H9 (cell line): ENCODE measurements around the gene MSANTD1. TPM values are rescaled to one million over a fixed set of nuclear protein-coding genes. Genes with fewer than 3 reads are reported as not detected.

Source experiments
- DNase-seq: peaks from one replicate; pipeline ENCODE4 v3.0.0-alpha.2; 2017
- H2AFZ ChIP-seq: one replicate; pipeline ENCODE4 v1.6.1; 2013; ENCODE audit warnings: mild to moderate bottlenecking, low read length, control low read depth, moderate library complexity
- H2AK5ac ChIP-seq: 2 replicates; pipeline ENCODE4 v1.6.1; 2013; ENCODE audit warnings: low read length, control low read depth, mixed read lengths; ENCODE audit not compliant: insufficient read length
- H2BK120ac ChIP-seq: one replicate; pipeline ENCODE4 v1.6.1; 2013; ENCODE audit warnings: low read depth, mild to moderate bottlenecking, low read length, control low read depth, inconsistent platforms; ENCODE audit not compliant: poor library complexity, severe bottlenecking
- H2BK12ac ChIP-seq: 2 replicates; pipeline ENCODE4 v1.6.1; 2013; ENCODE audit warnings: low read length, control low read depth, mixed read lengths, low read depth; ENCODE audit not compliant: insufficient read length
- H2BK15ac ChIP-seq: 2 replicates; pipeline ENCODE4 v1.6.1; 2013; ENCODE audit warnings: low read depth, low read length, control low read depth
- H2BK20ac ChIP-seq: one replicate; pipeline ENCODE4 v1.6.1; 2013; ENCODE audit warnings: low read depth, mild to moderate bottlenecking, low read length, control low read depth, inconsistent platforms; ENCODE audit not compliant: poor library complexity, severe bottlenecking
- H2BK5ac ChIP-seq: 2 replicates; pipeline ENCODE4 v1.6.1; 2013; ENCODE audit warnings: low read length, control low read depth, mixed read lengths; ENCODE audit not compliant: insufficient read length
- H3K14ac ChIP-seq: 2 replicates; pipeline ENCODE4 v1.6.1; 2013; ENCODE audit warnings: low read length, control low read depth; ENCODE audit not compliant: insufficient read depth
- H3K18ac ChIP-seq: 2 replicates; pipeline ENCODE4 v1.6.1; 2013; ENCODE audit warnings: low read depth, mild to moderate bottlenecking, mixed read lengths, low read length, control low read depth; ENCODE audit not compliant: insufficient read length
- H3K23ac ChIP-seq: 2 replicates; pipeline ENCODE4 v1.6.1; 2013; ENCODE audit warnings: low read length, control low read depth, mixed read lengths, low read depth; ENCODE audit not compliant: insufficient read length
- H3K23me2 ChIP-seq: 2 replicates; pipeline ENCODE4 v1.6.1; 2013; ENCODE audit warnings: low read depth, mild to moderate bottlenecking, mixed read lengths, low read length, control low read depth; ENCODE audit not compliant: insufficient read length, poor library complexity, severe bottlenecking
- H3K27ac ChIP-seq: 2 replicates; pipeline ENCODE4 v1.5.1; 2013; ENCODE audit warnings: low read length, control low read depth, mixed read lengths, low read depth; ENCODE audit not compliant: insufficient read length
- H3K27me3 ChIP-seq: 2 replicates; pipeline ENCODE4 v1.6.1; 2013; ENCODE audit warnings: low read length, control low read depth, inconsistent platforms; ENCODE audit not compliant: insufficient read depth
- H3K4ac ChIP-seq: 2 replicates; pipeline ENCODE4 v1.6.1; 2013; ENCODE audit warnings: low read depth, mild to moderate bottlenecking, control low read depth, inconsistent platforms, low read length, moderate library complexity
- H3K4me1 ChIP-seq: 2 replicates; pipeline ENCODE4 v1.6.1; 2013; ENCODE audit warnings: low read length, control low read depth, inconsistent platforms; ENCODE audit not compliant: insufficient read depth
- H3K4me2 ChIP-seq: 2 replicates; pipeline ENCODE4 v1.6.1; 2013; ENCODE audit warnings: low read length, control low read depth, mixed read lengths; ENCODE audit not compliant: insufficient read length, insufficient read depth
- H3K56ac ChIP-seq: 2 replicates; pipeline ENCODE4 v1.6.1; 2013; ENCODE audit warnings: low read depth, mild to moderate bottlenecking, mixed read lengths, low read length, control low read depth; ENCODE audit not compliant: insufficient read length
- H3K79me1 ChIP-seq: 2 replicates; pipeline ENCODE4 v1.6.1; 2013; ENCODE audit warnings: low read depth, mild to moderate bottlenecking, moderate library complexity, low read length, control low read depth, inconsistent platforms; ENCODE audit not compliant: insufficient read depth, poor library complexity, severe bottlenecking
- H3K79me2 ChIP-seq: 2 replicates; pipeline ENCODE4 v1.6.1; 2013; ENCODE audit warnings: low read length, control low read depth, inconsistent platforms; ENCODE audit not compliant: insufficient read depth
- H3K9ac ChIP-seq: 2 replicates; pipeline ENCODE4 v1.6.1; 2013; ENCODE audit warnings: low read length, control low read depth, mixed read lengths; ENCODE audit not compliant: insufficient read length; ENCODE audit errors: extremely low read depth
- H3K9me3 ChIP-seq: one replicate; pipeline ENCODE4 v1.6.1; 2013; ENCODE audit warnings: low read depth, low read length, inconsistent platforms; ENCODE audit not compliant: control insufficient read depth
- H3T11ph ChIP-seq: one replicate; pipeline ENCODE4 v1.6.1; 2013; ENCODE audit warnings: mild to moderate bottlenecking, low read length, control low read depth, inconsistent platforms
- H4K20me1 ChIP-seq: one replicate; pipeline ENCODE4 v1.6.1; 2013; ENCODE audit not compliant: control insufficient read depth, insufficient read length, insufficient read depth
- H4K5ac ChIP-seq: 2 replicates; pipeline ENCODE4 v1.6.1; 2013; ENCODE audit warnings: low read depth, mild to moderate bottlenecking, mixed read lengths, low read length, control low read depth; ENCODE audit not compliant: insufficient read length
- H4K8ac ChIP-seq: replicated peaks from 2 replicates; pipeline ENCODE4 v1.6.1; 2013; ENCODE audit warnings: low read length, control low read depth, mixed read lengths, low read depth; ENCODE audit not compliant: insufficient read length
- H4K91ac ChIP-seq: 2 replicates; pipeline ENCODE4 v1.6.1; 2013; ENCODE audit warnings: low read depth, mild to moderate bottlenecking, moderate library complexity, mixed read lengths, low read length, control low read depth; ENCODE audit not compliant: insufficient read length
- H3K27ac Mint-ChIP-seq, 3 experiments: 2 replicates in 2 of 3; 3 replicates in 1 of 3; pipeline ENCODE4 v1.8.0; 2020 to 2021; ENCODE audit warnings: mixed read lengths in 3 of 3, mild to moderate bottlenecking in 1 of 3, moderate library complexity in 1 of 3
- H3K27me3 Mint-ChIP-seq: 2 replicates; pipeline ENCODE4 v1.8.0; 2021; ENCODE audit warnings: low read depth, mild to moderate bottlenecking, moderate library complexity, mixed read lengths
- H3K36me3 Mint-ChIP-seq, 3 experiments: 2 replicates in 2 of 3; 3 replicates in 1 of 3; pipeline ENCODE4 v1.8.0; 2020 to 2021; ENCODE audit warnings: low read depth in 3 of 3, mixed read lengths in 3 of 3; ENCODE audit not compliant: insufficient read depth in 1 of 3
- H3K4me1 Mint-ChIP-seq, 2 experiments: 2 replicates each; pipeline ENCODE4 v1.8.0; 2020; ENCODE audit warnings: mixed read lengths in 2 of 2
- H3K4me3 Mint-ChIP-seq, 2 experiments: 2 replicates in 1 of 2; 3 replicates in 1 of 2; pipeline ENCODE4 v1.8.0; 2020 to 2021; ENCODE audit warnings: mild to moderate bottlenecking in 2 of 2, mixed read lengths in 2 of 2, moderate library complexity in 1 of 2
- H3K9me3 Mint-ChIP-seq, 2 experiments: 2 replicates in 1 of 2; 3 replicates in 1 of 2; pipeline ENCODE4 v1.8.0; 2020; ENCODE audit warnings: mild to moderate bottlenecking in 2 of 2, mixed read lengths in 2 of 2, moderate library complexity in 1 of 2
- CTCF ChIP-seq: fragments of 200-600 bp; sonication (generic); conservative IDR thresholded peaks from 3 replicates; pipeline ENCODE4 v1.8.0; 2021; ENCODE audit warnings: antibody characterized with exemption, mild to moderate bottlenecking
- WGBS: extraction: QIAGEN DNeasy Blood & Tissue Kit; methylation state at CpG from one replicate; pipeline ENCODE4 v1.1.7; 2013; ENCODE audit warnings: missing lambda C conversion rate, low lambda C conversion rate, mixed read lengths; ENCODE audit not compliant: insufficient read length; ENCODE audit errors: extremely low coverage; 5-methylcytosine and 5-hydroxymethylcytosine counted together
- total RNA-seq: library from RNA; stranded (reverse); gene quantifications from 2 replicates; pipeline ENCODE4 v1.2.1, GENCODE V29; 2021

The MSANTD1 gene
- total RNA-seq, 1 experiment from 2014 or later = 0.83 TPM

- Histone ChIP-seq H4K91ac (no peak overlapping the region), H3K79me1 (no peaks in the 10 kb centered on the region), H3K23ac (no peak overlapping the region), H3K4me2 (no peak overlapping the region), H3K9ac (no peak overlapping the region), H3K14ac (no peak overlapping the region), H4K20me1 (no peaks in the 10 kb centered on the region), H3K18ac (no peak overlapping the region), H3K4me1 (no peaks in the 10 kb centered on the region), H3K27ac (no peak overlapping the region), H3K27me3 (no peaks in the 10 kb centered on the region), H2BK120ac (no peak overlapping the region), H2BK5ac (no peak overlapping the region), H2BK12ac (no peak overlapping the region), H3K9me3 (no peaks in the 10 kb centered on the region), H3K23me2 (no peaks in the 10 kb centered on the region), H3K56ac (no peak overlapping the region), H2BK20ac (no peak overlapping the region), H3K79me2 (no peaks in the 10 kb centered on the region), H3K4ac (no peak overlapping the region), H2AK5ac (no peak overlapping the region), H3T11ph (no peak overlapping the region), H2BK15ac (no peak overlapping the region), H2AFZ (no peak overlapping the region), H4K5ac (no peak overlapping the region), H4K8ac (no peak overlapping the region)
- Mint-ChIP-seq H3K4me3 (no peak overlapping the region), H3K27ac (no peak overlapping the region), H3K9me3 (no peaks in the 10 kb centered on the region; a peak in 1 of 5 replicates), H3K4me1 (peaks cover 0 to 6% of the 10 kb centered on the region in 2 experiments; a peak in 2 of 4 replicates), H3K36me3 (no peaks in the 10 kb centered on the region), H3K27me3 (no peaks in the 10 kb centered on the region)
- no CpG with 5 or more reads among the region's 36 CpGs for WGBS
- DNase-seq = peak; percentile 7
- no peak for TF ChIP-seq CTCF
Observed at GRCh38 chr4:3255611-3256186, 6.7 kb downstream of the MSANTD1 start.
